Measurements from ENCODE around the gene LCOR.

The LCOR gene

GRCh38 chr10:96999337-96999736, 167.2 kb downstream of the LCOR start:
- no peak for TF ChIP-seq CTCF (IDR thresholded peaks at IDR 0.05; ENCODE audit: insufficient read depth, low read depth, low read length, missing control alignments)
- no peak for DNase-seq (ENCODE audit: low read depth)
- no peak overlapping the region for H3K4me3 ChIP-seq (ENCODE audit: low read depth, low read length)

DNA sequence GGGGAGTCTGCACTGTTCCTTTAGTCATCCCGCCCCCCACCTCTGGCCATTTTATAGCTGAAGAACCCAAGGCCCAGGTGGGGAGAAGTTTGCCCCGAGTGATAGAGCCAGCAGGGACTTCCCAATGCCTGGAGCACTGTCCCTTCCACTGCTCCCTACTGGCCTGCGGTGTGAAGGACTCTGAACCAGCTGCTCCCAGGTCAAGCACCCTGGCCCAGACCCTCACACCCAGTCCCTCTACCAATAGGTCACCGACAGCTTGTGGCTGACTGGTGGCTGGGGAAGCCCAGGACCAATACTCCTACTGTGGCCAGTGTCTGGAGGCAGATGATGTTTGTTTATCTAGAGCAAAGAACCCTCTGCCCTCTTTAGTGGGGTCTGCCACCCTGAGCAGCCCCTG, 167.9 kb downstream of the LCOR start:
- no peak for TF ChIP-seq CTCF (IDR thresholded peaks at IDR 0.05; ENCODE audit: insufficient read depth, low read depth, low read length, missing control alignments)
- H3K4me3 ChIP-seq (ENCODE audit: low read depth, low read length) = no peak overlapping the region
- no peak for DNase-seq (ENCODE audit: low read depth)

GRCh38 chr10:97000487-97001182, 168.5 kb downstream of the LCOR start:
- TF ChIP-seq CTCF (IDR thresholded peaks at IDR 0.05; ENCODE audit: insufficient read depth, low read depth, low read length, missing control alignments) = peak; percentile 3
- DNase-seq (ENCODE audit: low read depth) = no peak

DNA sequence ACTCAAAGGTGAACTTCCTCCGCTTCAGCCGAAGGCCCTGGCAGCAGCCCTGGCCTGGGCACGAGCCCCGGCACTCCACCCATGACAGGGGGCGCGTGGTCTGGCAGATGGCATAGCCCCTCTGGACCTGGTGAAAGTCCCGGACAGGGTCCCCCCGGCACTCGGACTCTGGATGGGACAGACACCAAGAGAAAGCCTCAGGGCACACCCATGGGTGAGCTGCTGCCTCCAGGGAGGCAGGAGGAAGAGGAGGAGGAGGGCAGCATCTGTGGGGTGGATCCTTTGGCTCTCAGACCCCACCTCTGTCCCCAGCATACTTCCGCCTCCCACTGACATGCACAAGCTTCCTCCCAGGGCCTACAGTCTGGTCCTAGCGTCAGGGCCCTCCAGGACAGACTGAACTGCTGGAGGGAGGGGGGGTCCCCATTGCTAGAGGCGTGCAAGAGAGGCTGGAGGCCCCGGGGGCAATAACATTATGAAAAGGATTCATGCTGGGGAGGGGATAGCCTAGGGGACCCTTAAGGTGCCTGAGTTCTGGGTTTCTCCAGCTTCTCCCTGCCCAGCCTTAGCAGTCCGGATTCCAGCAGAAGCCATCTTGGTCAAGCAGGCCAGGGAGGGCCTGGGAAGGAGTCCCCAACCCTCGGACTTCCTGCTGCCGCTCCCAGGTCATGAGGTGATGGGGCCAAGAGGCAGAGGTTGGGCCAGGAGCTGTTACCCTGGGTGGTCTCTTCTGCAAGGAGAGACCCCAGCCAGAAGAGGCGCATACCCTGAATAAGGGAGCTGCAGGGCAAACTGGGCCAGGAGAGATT, 169.3 kb downstream of the LCOR start:
- DNase-seq (ENCODE audit: low read depth) = no peak
- H3K4me3 ChIP-seq (ENCODE audit: low read depth, low read length) = no peak overlapping the region
- TF ChIP-seq CTCF (IDR thresholded peaks at IDR 0.05; ENCODE audit: insufficient read depth, low read depth, low read length, missing control alignments) = no peak

More at GRCh38 chr10:97000487-97001182, 168.5 kb downstream of the LCOR start:
- no peak overlapping the region for H3K4me3 ChIP-seq (ENCODE audit: low read depth, low read length)

DNA sequence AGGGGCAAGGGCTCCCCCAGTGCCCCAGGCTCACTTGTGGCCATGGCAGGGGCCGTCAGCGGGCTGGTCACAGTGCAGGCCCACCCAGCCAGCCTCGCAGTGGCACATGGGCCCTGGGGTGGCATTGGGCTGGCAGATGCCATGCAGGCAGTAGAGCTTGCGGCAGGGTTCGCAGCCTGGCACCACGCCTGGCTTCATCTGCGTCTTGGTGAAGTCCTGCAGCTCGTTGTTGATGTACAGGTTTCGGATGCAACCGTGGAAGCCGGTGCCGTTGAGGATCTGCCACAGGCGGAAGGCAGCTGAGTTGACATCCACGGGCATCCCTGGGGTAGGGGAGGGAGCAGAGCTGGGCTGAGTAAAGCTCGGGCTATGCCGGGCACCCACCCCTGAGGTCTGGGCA, 170.6 kb downstream of the LCOR start:
- no peak for DNase-seq (ENCODE audit: low read depth)
- no peak for TF ChIP-seq CTCF (IDR thresholded peaks at IDR 0.05; ENCODE audit: insufficient read depth, low read depth, low read length, missing control alignments)
- no peak overlapping the region for H3K4me3 ChIP-seq (ENCODE audit: low read depth, low read length)

GRCh38 chr10:97003151-97003803, 171.2 kb downstream of the LCOR start:
- TF ChIP-seq CTCF (IDR thresholded peaks at IDR 0.05; ENCODE audit: insufficient read depth, low read depth, low read length, missing control alignments) = no peak
- H3K4me3 ChIP-seq (ENCODE audit: low read depth, low read length) = no peak overlapping the region
- no peak for DNase-seq (ENCODE audit: low read depth)

Data from GM12865 (cell line).